K562 (cell line): Measurements from ENCODE around the gene ECE2.

Experiments used
- CTCF ChIP-seq, 3 experiments: IDR thresholded peaks in 2 of 3; conservative IDR thresholded peaks in 1 of 3; 2 replicates each; pipeline ENCODE4 v1.5.1; 2011 to 2012; ENCODE audit warnings: low read length in 3 of 3, mild to moderate bottlenecking in 3 of 3, control low read depth in 2 of 3, improper control_type of control experiment in 1 of 3, inconsistent platforms in 1 of 3, low read depth in 1 of 3, mixed read lengths in 1 of 3, moderate library complexity in 1 of 3; ENCODE audit not compliant: insufficient read depth in 2 of 3
- CTCFL ChIP-seq: IDR thresholded peaks from 2 replicates; pipeline ENCODE4 v1.6.1; 2011; ENCODE audit warnings: borderline replicate concordance, low read depth, mild to moderate bottlenecking, moderate library complexity, low read length; ENCODE audit not compliant: insufficient read depth, poor library complexity, severe bottlenecking
- EP300 ChIP-seq: IDR thresholded peaks from 2 replicates; pipeline ENCODE4 v1.6.1; 2012; ENCODE audit warnings: low read length, improper control_type of control experiment
- HDAC2 ChIP-seq: fragments of 450-650 bp; IDR thresholded peaks from 2 replicates; pipeline ENCODE4 v1.6.1; 2016; ENCODE audit warnings: mild to moderate bottlenecking
- MAFK ChIP-seq: IDR thresholded peaks from 2 replicates; pipeline ENCODE4 v1.6.1; 2011; ENCODE audit warnings: low read length, improper control_type of control experiment
- MTA1 ChIP-seq: fragments of 450-650 bp; IDR thresholded peaks from 2 replicates; pipeline ENCODE4 v1.6.1; 2017; ENCODE audit warnings: borderline replicate concordance
- POLR2A ChIP-seq: fragments of 450-650 bp; conservative IDR thresholded peaks from 2 replicates; pipeline ENCODE4 v1.6.1; 2016
- RBM25 ChIP-seq: fragments of 200-400 bp; formaldehyde crosslinking; IDR thresholded peaks from 2 replicates; pipeline ENCODE4 v1.6.1; 2018; ENCODE audit warnings: low read length, low read depth, moderate library complexity; ENCODE audit not compliant: severe bottlenecking
- ZBTB26 ChIP-seq: fragments of 450-650 bp; formaldehyde crosslinking; IDR thresholded peaks from 2 replicates; pipeline ENCODE4 v1.4.0; 2022; ENCODE audit warnings: missing genetic modification characterization
- ZNF133 ChIP-seq: fragments of 250-450 bp; sonication (Bioruptor Pico); IDR thresholded peaks from 2 replicates; pipeline ENCODE4 v1.4.0; 2020; ENCODE audit warnings: mild to moderate bottlenecking
- ZNF668 ChIP-seq: fragments of 250-450 bp; sonication (Bioruptor Pico); IDR thresholded peaks from 2 replicates; pipeline ENCODE4 v1.8.0; 2022; ENCODE audit warnings: mild to moderate bottlenecking, inconsistent platforms

GRCh38 chr3:184258926-184259325 is 16.9 kb upstream of the ECE2 start:
- TF ChIP-seq ZNF133 (no peak), CTCFL (no peak), EP300 (no peak), RBM25 (no peak), POLR2A (no peak), ZNF668 (no peak), CTCF (IDR thresholded peaks at IDR 0.05 in 2 of 3, conservative IDR thresholded peaks at IDR 0.05 in 1 of 3; ENCODE audit: insufficient read depth in 2 of 3, low read depth in 1 of 3, low read length in 3 of 3) (no peak), HDAC2 (no peak), MTA1 (no peak), MAFK (no peak), ZBTB26 (CRISPR knock-in tag) (no peak)
